ENCODE measurements around the gene AVPR1B. TPM values are rescaled to one million over a fixed set of nuclear protein-coding genes. Genes with fewer than 3 reads are reported as not detected.

The AVPR1B gene
- total RNA-seq, 1 experiment from 2014 or later: not detected

GRCh38 chr1:206116191-206116872 lies 856 bp downstream of the AVPR1B start:
- H3K4me1 Mint-ChIP-seq (ENCODE audit: low read depth, unreplicated experiment): peaks cover 50% of the 10 kb centered on the region
- CTCF ChIA-PET: no interaction called here
- intact Hi-C loops (cut with micrococcal nuclease; ENCODE audit: unreplicated experiment): no loop called here
- H3K4me3 Mint-ChIP-seq (ENCODE audit: low read depth, unreplicated experiment): peak overlapping the region; percentile 57
- no peak for DNase-seq
- no peak for TF ChIP-seq CTCF (IDR thresholded peaks at IDR 0.05; ENCODE audit: unreplicated experiment)
- peak overlapping the region; percentile 11 for H3K27ac Mint-ChIP-seq (ENCODE audit: unreplicated experiment)
- H3K9me3 Mint-ChIP-seq (ENCODE audit: low read depth, unreplicated experiment): peaks cover 4% of the 10 kb centered on the region
- H3K36me3 Mint-ChIP-seq (ENCODE audit: insufficient read depth, unreplicated experiment): no peaks in the 10 kb centered on the region
- peaks cover 37% of the 10 kb centered on the region for H3K27me3 Mint-ChIP-seq (ENCODE audit: unreplicated experiment)
- BruUV-seq (replicated peaks): no TSS peak

GRCh38 chr1:206115791-206116190 lies 1.4 kb downstream of the AVPR1B start:
- no TSS peak for BruUV-seq (replicated peaks)
- H3K9me3 Mint-ChIP-seq (ENCODE audit: low read depth, unreplicated experiment): peaks cover 4% of the 10 kb centered on the region
- intact Hi-C loops (cut with micrococcal nuclease; ENCODE audit: unreplicated experiment): no loop called here
- H3K27me3 Mint-ChIP-seq (ENCODE audit: unreplicated experiment): peaks cover 37% of the 10 kb centered on the region
- TF ChIP-seq CTCF (IDR thresholded peaks at IDR 0.05; ENCODE audit: unreplicated experiment): no peak
- CTCF ChIA-PET: interaction anchor here (1.3 kb wide), 1 partner anchor 10 kb away, joined by 3 read pairs; no protein-coding TSS in a partner anchor
- H3K4me3 Mint-ChIP-seq (ENCODE audit: low read depth, unreplicated experiment): peak overlapping the region; percentile 57
- peaks cover 52% of the 10 kb centered on the region for H3K4me1 Mint-ChIP-seq (ENCODE audit: low read depth, unreplicated experiment)
- no peaks in the 10 kb centered on the region for H3K36me3 Mint-ChIP-seq (ENCODE audit: insufficient read depth, unreplicated experiment)
- DNase-seq: no peak
- H3K27ac Mint-ChIP-seq (ENCODE audit: unreplicated experiment): no peak overlapping the region

GRCh38 chr1:206114692-206115640 lies 2.2 kb downstream of the AVPR1B start:
- no peak for TF ChIP-seq CTCF (IDR thresholded peaks at IDR 0.05; ENCODE audit: unreplicated experiment)
- H3K27me3 Mint-ChIP-seq (ENCODE audit: unreplicated experiment): peaks cover 37% of the 10 kb centered on the region
- no peak for DNase-seq
- CTCF ChIA-PET: interaction anchor here (1.3 kb wide), 1 partner anchor 10 kb away, joined by 3 read pairs; no protein-coding TSS in a partner anchor
- intact Hi-C loops (cut with micrococcal nuclease; ENCODE audit: unreplicated experiment): no loop called here
- H3K9me3 Mint-ChIP-seq (ENCODE audit: low read depth, unreplicated experiment): no peaks in the 10 kb centered on the region
- H3K4me1 Mint-ChIP-seq (ENCODE audit: low read depth, unreplicated experiment): peaks cover 52% of the 10 kb centered on the region
- no peak overlapping the region for H3K4me3 Mint-ChIP-seq (ENCODE audit: low read depth, unreplicated experiment)
- H3K36me3 Mint-ChIP-seq (ENCODE audit: insufficient read depth, unreplicated experiment): no peaks in the 10 kb centered on the region
- no TSS peak for BruUV-seq (replicated peaks)
- no peak overlapping the region for H3K27ac Mint-ChIP-seq (ENCODE audit: unreplicated experiment)

- Mint-ChIP-seq H3K4me1 (ENCODE audit: low read depth, unreplicated experiment) (peaks cover 48% of the 10 kb centered on the region), H3K27ac (ENCODE audit: unreplicated experiment) (peak overlapping the region; percentile 30), H3K36me3 (ENCODE audit: insufficient read depth, unreplicated experiment) (peaks cover 3% of the 10 kb centered on the region), H3K9me3 (ENCODE audit: low read depth, unreplicated experiment) (no peaks in the 10 kb centered on the region), H3K27me3 (ENCODE audit: unreplicated experiment) (peaks cover 17% of the 10 kb centered on the region), H3K4me3 (ENCODE audit: low read depth, unreplicated experiment) (no peak overlapping the region)
- CTCF ChIA-PET: interaction anchor here (0.6 to 1.7 kb wide), 3 partner anchors 126 to 135 kb away, joined by 3 to 4 read pairs (median 4); no protein-coding TSS in a partner anchor
- TF ChIP-seq CTCF (IDR thresholded peaks at IDR 0.05; ENCODE audit: unreplicated experiment): no peak
- no TSS peak for BruUV-seq (replicated peaks)
- intact Hi-C loops (cut with micrococcal nuclease; ENCODE audit: unreplicated experiment): no loop called here
- peak; percentile 62 for DNase-seq
Measured at GRCh38 chr1:206112600-206113301, 4.4 kb downstream of the AVPR1B start.
